GM21423 (cell line): ENCODE data around the gene TEDDM1.
"Not testable (repeated sequence)": the region's sequence is repeated elsewhere in the genome, so short reads cannot be mapped to it uniquely, and the experiment has no call there.

ENCODE experiments used
- ATAC-seq: cut with Tn5 transposase; IDR thresholded peaks from one replicate; pipeline ENCODE4 v1.9.1; 2021; ENCODE audit warnings: mild to moderate bottlenecking, moderate library complexity; ENCODE audit not compliant: unreplicated experiment

The TEDDM1 gene

DNA sequence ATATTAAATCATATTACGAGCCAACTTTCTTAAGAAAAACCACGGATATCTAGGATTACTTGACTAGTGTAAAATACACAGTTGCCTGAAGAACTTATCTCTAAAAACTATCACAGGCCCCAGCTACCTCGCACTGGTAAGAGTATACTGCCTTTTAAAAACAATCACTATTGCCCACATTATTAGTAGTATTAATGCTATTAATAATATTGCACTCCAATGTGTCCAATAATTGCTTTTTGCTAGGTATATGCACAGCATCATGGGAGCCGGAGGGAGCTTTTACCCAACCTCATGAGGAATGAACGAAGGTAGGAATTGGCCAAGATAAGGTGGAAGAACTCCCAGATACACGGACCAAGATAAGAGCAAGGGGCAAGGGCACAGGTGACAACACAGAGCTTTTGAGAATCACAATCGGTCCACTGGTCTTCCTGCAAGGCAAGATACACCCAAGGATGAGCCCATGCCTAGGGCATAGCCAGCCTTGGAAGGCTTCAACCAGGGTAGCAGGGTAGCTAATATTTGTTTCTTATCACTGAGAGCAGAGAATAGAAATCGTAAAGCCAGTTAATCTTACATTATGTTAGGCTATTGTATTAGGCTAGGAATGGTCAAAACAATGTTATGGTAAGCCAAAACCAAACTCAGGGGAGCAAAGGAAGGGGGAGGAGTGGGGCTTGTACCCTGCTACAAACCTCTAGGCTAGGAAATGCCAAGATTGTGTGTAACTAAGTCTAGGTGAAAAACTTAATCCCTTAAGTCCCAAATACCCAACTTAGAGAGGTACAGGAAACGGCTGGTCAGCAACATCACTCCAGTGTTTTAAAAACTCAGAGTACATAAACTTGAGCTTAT lies 18.3 kb downstream of the TEDDM1 start:
- ATAC-seq: no peak

GRCh38 chr1:182380199-182380598 lies 20.3 kb downstream of the TEDDM1 start:
- ATAC-seq: no peak

GRCh38 chr1:182379781-182380180 lies 20.7 kb downstream of the TEDDM1 start:
- ATAC-seq: not testable (repeated sequence)

DNA sequence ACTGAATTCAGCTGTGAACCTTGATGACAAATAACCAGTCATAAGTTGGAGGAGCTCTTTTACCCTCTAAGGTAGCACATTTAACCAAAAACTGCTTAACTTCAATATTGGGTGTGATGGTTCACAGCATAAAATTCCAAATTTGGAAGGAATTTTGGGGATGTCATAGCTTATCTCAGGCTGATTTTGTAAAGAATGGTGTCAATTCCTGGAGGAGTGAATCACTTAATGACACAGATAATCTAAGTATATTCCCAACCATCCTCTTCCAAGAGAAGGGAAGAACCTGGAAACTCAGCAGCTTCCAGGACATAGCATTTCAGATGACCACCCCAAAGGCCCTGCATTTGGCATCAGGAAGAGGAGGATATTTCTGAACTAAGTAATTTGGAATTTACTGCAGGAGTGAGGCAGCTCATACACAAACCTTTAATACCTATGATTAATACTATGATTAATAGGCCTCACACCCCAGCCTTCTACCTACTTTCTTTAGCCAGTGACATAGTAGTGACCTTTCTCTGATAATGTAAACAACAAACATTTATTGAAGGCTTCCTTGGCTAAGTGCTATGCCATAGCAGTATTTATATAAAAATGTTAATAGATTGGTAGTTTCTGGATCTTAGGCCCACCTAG lies 23.4 kb downstream of the TEDDM1 start:
- no peak for ATAC-seq

DNA sequence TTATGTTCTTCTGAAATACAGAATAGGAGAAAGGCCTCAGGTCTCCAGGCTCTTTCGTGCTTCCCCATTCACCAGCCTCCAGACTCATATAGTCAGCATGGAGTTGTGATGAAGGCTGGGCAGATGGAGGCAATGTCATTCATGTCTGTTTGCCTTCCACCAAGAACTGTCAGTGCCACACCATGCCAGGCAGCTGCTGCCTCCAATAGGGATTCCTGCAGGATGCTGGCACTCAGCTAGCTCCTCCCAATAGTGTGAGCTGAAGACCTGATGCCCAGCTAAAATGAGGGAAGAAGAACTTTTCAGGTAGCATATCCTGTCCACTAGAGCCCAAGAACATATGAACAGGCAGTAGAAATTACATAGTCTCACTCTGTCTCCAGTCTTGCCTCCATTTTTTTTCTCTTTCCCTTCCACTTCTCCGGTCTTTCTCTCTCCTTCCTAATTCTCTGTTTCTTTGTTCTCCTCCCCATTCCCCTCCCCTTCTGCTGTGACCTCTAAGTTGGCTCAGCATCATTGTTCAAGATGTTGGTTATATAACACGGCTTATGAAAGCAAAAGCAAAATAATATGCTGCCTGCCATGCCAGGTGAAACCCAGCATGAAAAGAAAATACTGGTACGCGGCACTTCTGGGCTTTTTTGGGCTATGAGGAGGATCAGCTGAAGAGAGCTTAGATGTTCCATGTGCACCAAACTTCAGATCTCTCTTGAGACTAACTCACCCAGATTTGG lies 26.2 kb downstream of the TEDDM1 start:
- no peak for ATAC-seq

DNA sequence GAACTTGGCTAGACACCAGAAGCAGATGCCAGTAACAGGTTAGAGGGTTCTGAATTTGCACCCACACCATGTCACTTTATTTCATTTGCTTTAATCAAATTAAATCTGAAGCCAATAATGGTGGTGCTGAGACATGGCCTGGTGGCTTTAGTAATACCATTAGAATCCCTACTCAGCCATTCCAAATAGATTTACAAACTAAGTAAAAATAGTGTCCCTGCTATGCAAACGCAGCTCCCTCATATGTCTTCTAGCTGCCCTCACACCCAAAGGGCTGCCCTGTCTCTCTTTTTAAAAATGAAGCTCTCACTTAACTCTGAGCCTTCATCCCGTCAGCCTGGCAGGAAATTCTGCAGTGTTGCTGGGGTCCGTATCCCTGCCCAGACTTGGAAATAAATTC lies 29.9 kb downstream of the TEDDM1 start:
- ATAC-seq: no peak

GRCh38 chr1:182368903-182369302 lies 31.6 kb downstream of the TEDDM1 start:
- no peak for ATAC-seq

DNA sequence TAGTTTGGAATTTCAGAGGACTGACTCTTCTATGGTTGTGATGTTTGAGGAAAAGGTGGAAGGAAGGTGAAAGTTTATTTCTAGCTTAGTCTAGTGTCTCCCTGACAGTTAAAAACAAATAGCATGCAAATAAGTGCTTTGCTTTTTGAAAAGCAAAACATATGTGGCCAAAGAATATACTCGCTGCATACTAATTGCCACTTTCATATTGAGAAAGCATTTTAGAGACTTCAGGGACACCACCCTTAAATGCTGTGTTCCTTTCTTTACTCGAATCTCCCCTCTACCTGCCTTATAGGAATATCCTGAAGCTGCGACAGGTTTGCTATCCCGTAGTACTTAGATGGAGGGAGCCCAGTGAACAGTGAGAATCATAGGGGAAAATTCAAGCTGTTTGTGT lies 32.1 kb downstream of the TEDDM1 start:
- ATAC-seq: no peak

DNA sequence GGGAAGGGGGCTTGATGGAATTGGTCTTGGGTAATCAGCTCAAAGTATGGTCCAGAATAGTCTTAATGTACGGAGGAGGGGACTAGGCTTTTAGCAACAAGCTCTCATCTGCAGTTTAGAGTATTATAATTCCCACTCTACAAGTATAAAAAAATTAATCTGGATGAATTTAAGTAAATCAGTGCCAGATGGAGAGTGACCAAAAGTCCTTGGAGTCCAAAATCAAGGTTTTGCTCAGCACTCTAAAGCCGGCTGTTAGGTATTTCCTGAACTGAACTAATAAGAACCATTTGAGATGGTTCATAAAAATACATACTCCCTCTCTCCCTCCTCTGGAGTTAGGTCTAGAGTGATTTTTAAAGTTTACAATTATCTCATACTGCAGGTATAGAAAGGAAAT lies 32.5 kb downstream of the TEDDM1 start:
- ATAC-seq: no peak

DNA sequence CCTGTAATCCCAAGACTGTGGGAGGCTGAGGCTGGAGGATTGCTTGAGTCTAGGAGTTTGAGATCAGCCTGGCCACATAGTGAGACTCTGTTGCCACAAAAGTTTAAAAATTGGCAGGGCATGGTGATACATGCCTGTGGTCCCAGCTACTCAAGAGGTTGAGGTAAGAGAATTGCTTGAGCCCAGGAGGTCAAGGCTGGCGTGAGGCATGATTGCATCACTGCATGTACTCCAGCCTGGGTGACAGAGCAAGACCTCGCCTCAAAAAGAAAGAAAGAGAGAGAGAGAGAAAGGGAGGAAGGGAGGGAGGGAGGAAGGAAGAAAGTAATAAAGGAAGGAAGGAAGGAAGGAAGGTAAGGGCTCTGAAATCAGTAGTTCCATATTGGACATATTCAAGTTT lies 33.9 kb downstream of the TEDDM1 start:
- no peak for ATAC-seq

GRCh38 chr1:182359645-182360044 lies 40.8 kb downstream of the TEDDM1 start:
- ATAC-seq: no peak

DNA sequence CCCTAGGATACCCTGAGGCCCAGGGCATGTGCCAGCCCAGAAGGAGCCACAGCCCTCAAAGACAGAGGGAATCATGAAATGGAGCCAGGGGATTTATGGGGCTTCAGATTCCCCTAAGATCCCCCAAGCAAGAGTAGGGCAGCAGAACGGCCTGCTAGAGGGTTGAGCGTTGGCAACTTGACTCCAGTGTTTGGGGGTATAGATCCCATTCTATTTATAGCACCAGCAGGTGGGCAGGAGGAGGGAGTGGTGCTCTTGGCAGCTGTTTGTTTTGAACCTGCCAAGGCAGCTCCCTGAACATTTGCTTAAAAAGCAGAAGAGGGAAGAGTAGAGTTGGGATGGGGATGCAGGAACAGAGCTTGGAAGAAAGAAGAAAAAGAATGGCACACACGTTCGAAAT lies 42.6 kb downstream of the TEDDM1 start:
- ATAC-seq: no peak

GRCh38 chr1:182357171-182357570 lies 43.3 kb downstream of the TEDDM1 start:
- no peak for ATAC-seq

DNA sequence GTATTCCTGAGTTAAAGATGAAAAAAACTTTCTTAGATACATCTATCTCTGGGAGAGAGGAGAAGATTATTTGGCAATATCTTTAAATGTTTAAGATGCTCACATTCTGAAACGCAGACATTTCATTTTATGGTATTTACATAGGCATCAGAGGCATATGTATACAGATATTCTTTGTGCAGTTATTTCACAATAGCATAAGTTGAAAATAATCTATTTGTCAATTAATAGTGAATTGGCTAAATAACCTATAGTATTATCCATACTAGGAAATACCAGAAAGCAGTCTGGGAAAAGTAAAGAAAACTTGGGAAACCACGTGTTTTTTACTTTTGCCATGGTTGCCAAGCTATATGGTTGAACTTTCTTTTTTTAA lies 44.8 kb downstream of the TEDDM1 start:
- no peak for ATAC-seq

GRCh38 chr1:182351790-182352364 lies 48.6 kb downstream of the TEDDM1 start:
- no peak for ATAC-seq

- no peak for ATAC-seq
Measured at GRCh38 chr1:182350839-182351238, 49.6 kb downstream of the TEDDM1 start.

DNA sequence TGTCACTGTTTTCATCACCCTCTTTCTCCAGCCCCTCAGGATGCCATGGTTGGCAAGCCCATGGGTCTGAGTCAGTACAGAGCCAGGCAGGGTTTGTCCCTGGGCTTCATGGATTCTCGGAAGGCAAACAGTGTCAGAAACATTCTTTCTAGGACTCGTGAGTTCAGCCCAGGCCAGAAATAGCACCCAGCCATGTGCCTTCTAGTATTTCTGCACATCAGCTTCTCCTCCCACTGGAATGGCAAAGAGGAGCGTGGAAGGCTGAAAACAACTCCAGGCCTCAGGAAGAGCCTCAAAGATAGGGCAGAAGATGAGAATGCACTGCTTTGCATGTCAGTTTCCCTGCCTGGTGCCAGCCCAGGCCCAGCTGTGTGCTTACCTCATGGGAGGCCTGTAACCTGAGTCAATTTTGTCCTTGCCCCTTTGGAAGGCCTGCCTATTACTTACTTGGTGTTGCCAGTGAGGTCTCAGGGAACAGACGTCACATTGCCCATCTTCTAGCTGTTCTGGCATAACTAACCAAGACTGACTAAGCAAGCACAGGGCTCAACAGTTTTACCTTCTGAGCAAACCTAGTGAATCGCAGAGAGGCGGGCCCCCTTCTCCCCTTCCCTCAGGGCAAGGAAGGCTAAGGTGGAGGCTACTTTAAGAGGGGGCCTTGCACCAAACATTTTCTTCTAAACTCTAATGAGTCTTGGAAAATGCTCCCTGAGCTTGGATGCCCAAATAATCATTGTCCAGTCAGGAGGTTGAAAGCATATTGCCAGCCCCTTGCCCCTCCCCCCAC lies 51.3 kb downstream of the TEDDM1 start:
- no peak for ATAC-seq
